Brain microvascular endothelial cell (primary cell): ENCODE results near the gene BCAS1.

Experiments used
- DNase-seq: peaks from one replicate; pipeline ENCODE4 v3.0.0-alpha.2; 2020
- H3K27ac ChIP-seq: fragments of 250-450 bp; sonication (Bioruptor Pico); 2 replicates; pipeline ENCODE4 v1.5.1; 2020; ENCODE audit warnings: mild to moderate bottlenecking, moderate library complexity
- H3K27me3 ChIP-seq: fragments of 250-450 bp; sonication (Bioruptor Pico); replicated peaks from 2 replicates; pipeline ENCODE4 v1.5.1; 2020; ENCODE audit warnings: mild to moderate bottlenecking
- H3K36me3 ChIP-seq: fragments of 250-450 bp; sonication (Bioruptor Pico); replicated peaks from 2 replicates; pipeline ENCODE4 v1.5.1; 2020; ENCODE audit warnings: mild to moderate bottlenecking
- H3K4me3 ChIP-seq: 2 replicates; pipeline ENCODE4 v1.5.1; 2011; ENCODE audit warnings: low read depth, mild to moderate bottlenecking, control low read depth, low read length, moderate library complexity
- in situ Hi-C: cut with HindIII; loops from 2 replicates; pipeline ENCODE4 v1.10.0; 2017; ENCODE audit warnings: low sequenced_read_pairs, low pct_ligation_motif_present
- TF ChIP-seq, protein P1 (sequence below): IDR thresholded peaks from 2 replicates; pipeline ENCODE4 v1.5.1; 2011; ENCODE audit warnings: low read depth, mild to moderate bottlenecking, moderate library complexity, low read length, control low read depth, inconsistent platforms; ENCODE audit errors: missing control alignments

The BCAS1 gene

DNA sequence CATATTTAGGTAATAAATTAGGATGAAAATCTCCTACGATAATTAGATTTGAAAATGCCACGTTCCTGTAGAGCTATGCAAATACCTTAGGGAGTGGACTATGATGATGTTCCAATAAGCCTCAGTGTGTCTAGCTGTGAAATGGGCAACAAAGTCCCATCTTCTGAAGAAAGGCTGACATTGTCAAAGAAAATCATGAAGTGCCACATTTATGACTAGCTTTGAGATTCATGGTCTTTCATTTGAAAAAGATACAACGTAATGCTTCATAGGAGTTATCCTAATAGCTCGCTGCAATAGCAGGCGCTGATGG lies 23.8 kb upstream of the BCAS1 start:
- in situ Hi-C loops, result no loop called here
- Histone ChIP-seq H3K4me3 (no peak overlapping the region), H3K36me3 (no peaks in the 10 kb centered on the region), H3K27ac (no peak overlapping the region), H3K27me3 (no peaks in the 10 kb centered on the region)
- TF ChIP-seq, protein P1, sequence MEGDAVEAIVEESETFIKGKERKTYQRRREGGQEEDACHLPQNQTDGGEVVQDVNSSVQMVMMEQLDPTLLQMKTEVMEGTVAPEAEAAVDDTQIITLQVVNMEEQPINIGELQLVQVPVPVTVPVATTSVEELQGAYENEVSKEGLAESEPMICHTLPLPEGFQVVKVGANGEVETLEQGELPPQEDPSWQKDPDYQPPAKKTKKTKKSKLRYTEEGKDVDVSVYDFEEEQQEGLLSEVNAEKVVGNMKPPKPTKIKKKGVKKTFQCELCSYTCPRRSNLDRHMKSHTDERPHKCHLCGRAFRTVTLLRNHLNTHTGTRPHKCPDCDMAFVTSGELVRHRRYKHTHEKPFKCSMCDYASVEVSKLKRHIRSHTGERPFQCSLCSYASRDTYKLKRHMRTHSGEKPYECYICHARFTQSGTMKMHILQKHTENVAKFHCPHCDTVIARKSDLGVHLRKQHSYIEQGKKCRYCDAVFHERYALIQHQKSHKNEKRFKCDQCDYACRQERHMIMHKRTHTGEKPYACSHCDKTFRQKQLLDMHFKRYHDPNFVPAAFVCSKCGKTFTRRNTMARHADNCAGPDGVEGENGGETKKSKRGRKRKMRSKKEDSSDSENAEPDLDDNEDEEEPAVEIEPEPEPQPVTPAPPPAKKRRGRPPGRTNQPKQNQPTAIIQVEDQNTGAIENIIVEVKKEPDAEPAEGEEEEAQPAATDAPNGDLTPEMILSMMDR, result no peak
- no peak for DNase-seq

DNA sequence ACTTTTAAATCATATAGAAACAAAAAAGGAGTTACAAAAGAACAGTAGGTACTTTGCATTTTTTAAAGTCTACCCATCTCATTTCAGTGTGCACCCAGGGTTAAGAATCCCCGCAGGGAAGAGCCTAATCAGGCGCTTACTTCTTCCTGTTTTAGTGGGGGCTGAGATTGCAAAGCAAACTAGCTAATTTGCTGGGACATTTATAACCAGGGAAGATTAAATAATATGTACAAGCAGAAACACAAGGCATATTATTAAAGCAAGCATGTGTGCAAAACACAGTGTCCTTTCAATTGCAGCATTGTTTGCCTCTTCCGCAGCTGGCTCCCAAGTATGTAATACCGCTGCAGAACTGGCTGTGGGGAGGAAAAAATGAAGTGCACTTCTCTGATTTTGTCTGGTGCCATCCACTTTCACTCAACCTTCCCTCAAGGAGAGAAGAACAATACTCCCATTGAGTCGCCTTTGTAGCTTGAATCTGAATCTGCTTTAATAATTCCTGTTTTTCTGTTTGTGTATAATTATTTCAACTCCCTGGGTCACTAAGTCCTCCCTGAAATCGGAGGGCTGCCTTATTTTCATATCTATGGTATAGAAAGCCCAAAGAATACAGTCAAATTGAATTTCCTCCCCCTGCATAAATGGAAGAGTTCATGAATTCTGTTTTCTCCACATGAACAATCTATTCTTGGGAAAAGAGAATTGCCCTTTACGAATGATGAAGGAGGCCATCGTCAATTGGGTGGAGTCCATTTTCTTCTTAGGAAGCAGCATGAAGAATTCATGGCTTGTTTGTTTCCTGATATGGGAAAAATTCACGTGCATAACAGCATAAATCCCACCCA lies 23.3 kb upstream of the BCAS1 start:
- no peak overlapping the region for H3K4me3 ChIP-seq
- TF ChIP-seq, protein P1, result no peak
- H3K36me3 ChIP-seq, result no peaks in the 10 kb centered on the region
- in situ Hi-C loops, result no loop called here
- no peaks in the 10 kb centered on the region for H3K27me3 ChIP-seq
- H3K27ac ChIP-seq, result no peak overlapping the region
- DNase-seq, result no peak

DNA sequence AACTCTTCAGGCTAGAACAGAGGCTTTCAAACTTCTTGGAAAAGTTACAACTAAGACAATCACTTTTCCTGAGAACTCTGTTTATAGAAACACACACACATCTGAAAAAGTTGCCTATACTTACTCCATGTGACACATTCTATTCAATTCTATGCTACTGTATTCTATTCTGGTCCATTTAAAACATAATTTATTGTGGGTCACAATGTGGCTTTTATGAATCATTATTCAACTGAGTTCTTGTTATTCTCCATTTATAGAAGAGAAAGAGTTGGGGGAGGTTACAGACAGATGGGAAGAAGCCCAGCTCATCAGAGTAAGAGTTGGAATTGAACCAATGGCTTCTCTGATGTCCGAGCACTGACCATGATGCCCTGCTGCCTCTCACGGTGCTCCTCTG lies 21.6 kb upstream of the BCAS1 start:
- DNase-seq, result no peak
- in situ Hi-C loops, result no loop called here
- no peaks in the 10 kb centered on the region for H3K36me3 ChIP-seq
- TF ChIP-seq, protein P1, result no peak
- H3K4me3 ChIP-seq, result no peak overlapping the region
- H3K27ac ChIP-seq, result no peak overlapping the region
- H3K27me3 ChIP-seq, result no peaks in the 10 kb centered on the region

DNA sequence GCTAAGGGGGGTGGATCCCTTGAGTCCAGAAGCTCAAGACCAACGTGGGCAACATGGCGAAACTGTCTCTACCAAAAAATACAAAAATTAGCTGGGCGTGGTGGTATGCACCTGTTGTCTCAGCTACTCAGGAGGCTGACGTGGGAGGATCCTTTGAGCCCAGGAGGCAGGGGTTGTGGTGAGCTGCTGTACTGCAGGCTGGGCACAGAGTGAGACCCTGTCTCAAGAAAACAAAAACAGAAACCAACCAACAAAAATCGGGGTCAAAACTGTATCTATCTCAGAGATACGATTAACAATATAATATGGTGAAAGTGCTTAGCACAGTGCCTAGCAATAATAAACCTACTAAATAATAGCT lies 20.7 kb upstream of the BCAS1 start:
- Histone ChIP-seq H3K4me3 (no peak overlapping the region), H3K27ac (no peak overlapping the region), H3K27me3 (no peaks in the 10 kb centered on the region), H3K36me3 (no peaks in the 10 kb centered on the region)
- no peak for DNase-seq
- in situ Hi-C loops, result no loop called here
- TF ChIP-seq, protein P1, result no peak

DNA sequence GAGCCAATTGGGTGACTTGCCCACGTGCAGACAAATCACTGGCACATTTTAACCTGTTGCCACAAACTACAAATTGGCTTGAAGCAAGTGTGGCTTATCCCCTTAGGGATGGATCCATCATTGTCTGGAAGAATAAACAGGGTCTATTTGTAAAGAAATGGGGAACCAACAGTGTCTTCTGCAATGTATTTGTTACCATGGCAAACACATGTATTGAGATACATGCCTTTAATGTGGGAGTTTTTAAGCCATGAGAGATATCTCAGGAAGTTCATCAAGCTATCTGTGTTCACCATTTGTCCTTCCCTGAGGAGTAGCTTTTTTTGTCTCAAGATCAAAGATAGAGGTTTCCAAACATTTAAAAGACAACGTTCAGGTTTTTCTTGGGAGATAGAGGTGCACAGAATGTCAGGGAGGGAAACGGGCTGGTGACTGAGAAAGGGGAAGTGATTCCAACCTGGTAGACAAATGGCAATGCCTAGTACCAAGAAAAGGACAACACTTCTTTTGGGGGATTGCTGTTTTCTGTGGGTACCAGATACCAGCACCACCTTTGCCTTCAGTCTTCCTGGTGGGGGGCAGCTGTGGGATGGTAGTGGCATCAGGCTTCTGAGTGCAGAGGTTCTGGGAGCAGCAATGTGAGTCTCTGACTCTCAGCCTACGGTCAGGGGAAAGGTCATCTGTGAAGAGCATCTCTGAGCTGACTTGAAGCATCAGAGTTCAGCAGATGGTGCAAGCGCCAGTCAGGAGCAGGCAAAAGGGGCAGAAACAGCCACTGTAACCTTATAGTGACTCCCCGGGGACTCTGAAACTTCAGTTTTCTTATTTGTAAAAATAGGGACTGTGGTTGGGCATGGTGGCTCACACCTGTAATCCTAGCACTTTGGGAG lies 20.1 kb upstream of the BCAS1 start:
- Histone ChIP-seq H3K27me3 (no peaks in the 10 kb centered on the region), H3K27ac (no peak overlapping the region), H3K4me3 (no peak overlapping the region), H3K36me3 (no peaks in the 10 kb centered on the region)
- TF ChIP-seq, protein P1, result no peak
- DNase-seq, result no peak
- in situ Hi-C loops, result no loop called here
